Stomach smooth muscle (tissue), 2 donors: ENCODE data around the gene ACTN1.
"Not testable (repeated sequence)": the region's sequence is repeated elsewhere in the genome, so short reads cannot be mapped to it uniquely, and the experiment has no call there.

ENCODE experiments used
- H3K27ac ChIP-seq: one replicate; pipeline ENCODE4 v1.7.0; 2013; ENCODE audit warnings: mild to moderate bottlenecking, low read length, inconsistent platforms
- H3K27me3 ChIP-seq, 2 donors: one replicate each; pipeline ENCODE4 v1.7.0; 2013; ENCODE audit warnings: low read length in 2 of 2; ENCODE audit not compliant: insufficient read depth in 2 of 2, control insufficient read depth in 1 of 2
- H3K36me3 ChIP-seq, 2 donors: one replicate each; pipeline ENCODE4 v1.7.0; 2013; ENCODE audit warnings: low read length in 2 of 2; ENCODE audit not compliant: control insufficient read depth in 2 of 2, insufficient read depth in 2 of 2
- H3K4me1 ChIP-seq: one replicate; pipeline ENCODE4 v1.7.0; 2013; ENCODE audit warnings: low read length; ENCODE audit not compliant: control insufficient read depth, insufficient read depth
- H3K4me3 ChIP-seq, 2 donors: one replicate each; pipeline ENCODE4 v1.7.0; 2013; ENCODE audit warnings: low read length in 2 of 2
- H3K9ac ChIP-seq, 2 donors: one replicate each; pipeline ENCODE4 v1.7.0; 2013; ENCODE audit warnings: low read length in 2 of 2, mild to moderate bottlenecking in 1 of 2
- H3K9me3 ChIP-seq, 2 donors: one replicate each; pipeline ENCODE4 v1.7.0; 2013; ENCODE audit warnings: low read length in 2 of 2; ENCODE audit not compliant: control insufficient read depth in 2 of 2
- donor health status: healthy.
- donor health status: Pancreatic carcinoma.

ACTN1 gene

GRCh38 chr14:68862954-68863594 lies 116.0 kb downstream of the ACTN1 start:
- no peak overlapping the region for H3K27ac ChIP-seq
- peaks cover 4% of the 10 kb centered on the region for H3K4me1 ChIP-seq
- no peak overlapping the region for H3K9ac ChIP-seq
- H3K4me3 ChIP-seq: no peak overlapping the region
- H3K9me3 ChIP-seq: peaks cover 0 to 11% of the 10 kb centered on the region in 2 donors
- H3K27me3 ChIP-seq: no peaks in the 10 kb centered on the region
- H3K36me3 ChIP-seq: no peaks in the 10 kb centered on the region

GRCh38 chr14:68860771-68861170 lies 118.3 kb downstream of the ACTN1 start:
- Histone ChIP-seq H3K4me3 (no peak overlapping the region), H3K9me3 (peaks cover 0 to 10% of the 10 kb centered on the region in 2 donors), H3K9ac (no peak overlapping the region), H3K4me1 (peaks cover 15% of the 10 kb centered on the region), H3K27me3 (no peaks in the 10 kb centered on the region), H3K27ac (no peak overlapping the region), H3K36me3 (no peaks in the 10 kb centered on the region)

DNA sequence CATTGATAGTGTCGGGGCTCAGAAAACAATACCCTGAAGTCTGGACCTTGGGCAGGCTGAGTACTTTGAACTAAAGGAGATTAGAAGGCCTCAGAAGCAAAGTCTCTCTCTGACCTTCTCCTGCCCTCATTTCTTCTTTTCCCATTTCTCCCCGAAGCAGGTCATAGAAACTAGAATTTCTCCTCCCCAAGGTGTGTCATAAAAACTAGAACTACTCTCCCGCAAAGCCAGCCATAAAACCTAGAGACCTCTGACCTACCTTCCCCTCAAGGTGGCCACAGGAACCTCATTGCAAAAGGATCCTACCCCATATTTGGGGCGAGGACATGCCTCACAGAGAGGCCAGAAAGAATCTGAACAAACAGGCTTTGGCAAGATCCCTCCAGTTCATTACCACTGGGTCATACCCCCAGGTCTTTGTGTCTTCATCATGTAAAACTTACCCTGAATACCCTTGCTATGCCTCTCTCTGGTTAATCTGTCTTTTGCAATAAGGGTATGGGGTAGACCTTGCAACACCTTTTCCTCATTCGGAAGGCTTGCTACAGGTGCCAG lies 121.5 kb downstream of the ACTN1 start:
- H3K27ac ChIP-seq: no peak overlapping the region
- H3K4me1 ChIP-seq: peaks cover 22% of the 10 kb centered on the region
- H3K9ac ChIP-seq: no peak overlapping the region

GRCh38 chr14:68856572-68856971 lies 122.5 kb downstream of the ACTN1 start:
- no peaks in the 10 kb centered on the region for H3K9me3 ChIP-seq
- H3K27ac ChIP-seq: peak overlapping the region; percentile 53
- no peaks in the 10 kb centered on the region for H3K27me3 ChIP-seq
- H3K9ac ChIP-seq: no peak overlapping the region
- no peaks in the 10 kb centered on the region for H3K36me3 ChIP-seq
- peaks cover 22% of the 10 kb centered on the region for H3K4me1 ChIP-seq
- no peak overlapping the region for H3K4me3 ChIP-seq

More for the DNA sequence above, 121.5 kb downstream of the ACTN1 start:
- H3K27me3 ChIP-seq: no peaks in the 10 kb centered on the region
- H3K36me3 ChIP-seq: no peaks in the 10 kb centered on the region
- H3K4me3 ChIP-seq: no peak overlapping the region
- no peaks in the 10 kb centered on the region for H3K9me3 ChIP-seq

GRCh38 chr14:68854421-68854820 lies 124.7 kb downstream of the ACTN1 start:
- Histone ChIP-seq H3K27me3 (no peaks in the 10 kb centered on the region), H3K9me3 (no peaks in the 10 kb centered on the region), H3K27ac (peak overlapping the region; percentile 64)

GRCh38 chr14:68853749-68854148 lies 125.4 kb downstream of the ACTN1 start:
- Histone ChIP-seq H3K4me3 (no peak overlapping the region), H3K4me1 (peaks cover 27% of the 10 kb centered on the region), H3K9ac (no peak overlapping the region), H3K27me3 (no peaks in the 10 kb centered on the region), H3K9me3 (no peaks in the 10 kb centered on the region), H3K27ac (peak overlapping the region; percentile 64), H3K36me3 (no peaks in the 10 kb centered on the region)

More at GRCh38 chr14:68854421-68854820, 124.7 kb downstream of the ACTN1 start:
- no peak overlapping the region for H3K9ac ChIP-seq
- no peak overlapping the region for H3K4me3 ChIP-seq
- no peaks in the 10 kb centered on the region for H3K36me3 ChIP-seq
- peaks cover 25% of the 10 kb centered on the region for H3K4me1 ChIP-seq

- H3K27me3 ChIP-seq, H3K9me3 ChIP-seq, H3K36me3 ChIP-seq, H3K9ac ChIP-seq, H3K4me3 ChIP-seq, H3K27ac ChIP-seq: not testable (repeated sequence)
- H3K4me1 ChIP-seq: peaks cover 25% of the 10 kb centered on the region
These were observed 126.6 kb downstream of the ACTN1 start for GRCh38 chr14:68852493-68852892.

DNA sequence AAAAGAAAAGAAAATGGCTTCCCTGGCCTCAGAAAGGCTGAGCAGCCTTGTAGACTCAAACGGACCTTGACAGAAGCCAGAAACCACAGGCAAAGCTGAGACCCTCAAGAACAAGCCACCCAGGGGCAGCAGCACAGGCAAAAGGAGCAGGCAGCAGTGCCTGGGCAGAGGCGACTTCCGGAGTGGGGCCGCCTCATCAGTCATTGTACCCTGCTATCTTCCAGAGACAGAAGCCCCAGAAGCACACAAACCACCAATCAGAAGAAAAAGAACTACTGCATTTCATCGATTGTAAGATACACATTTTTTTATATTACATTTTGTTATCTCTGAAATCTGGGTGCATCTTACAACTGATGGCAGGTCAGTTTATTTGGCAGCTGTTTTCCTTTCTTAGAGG lies 128.0 kb downstream of the ACTN1 start:
- H3K9me3 ChIP-seq: no peaks in the 10 kb centered on the region
- H3K27ac ChIP-seq: no peak overlapping the region
- no peaks in the 10 kb centered on the region for H3K27me3 ChIP-seq
- H3K4me1 ChIP-seq: peaks cover 17% of the 10 kb centered on the region
- no peaks in the 10 kb centered on the region for H3K36me3 ChIP-seq
- no peak overlapping the region for H3K9ac ChIP-seq
- no peak overlapping the region for H3K4me3 ChIP-seq

DNA sequence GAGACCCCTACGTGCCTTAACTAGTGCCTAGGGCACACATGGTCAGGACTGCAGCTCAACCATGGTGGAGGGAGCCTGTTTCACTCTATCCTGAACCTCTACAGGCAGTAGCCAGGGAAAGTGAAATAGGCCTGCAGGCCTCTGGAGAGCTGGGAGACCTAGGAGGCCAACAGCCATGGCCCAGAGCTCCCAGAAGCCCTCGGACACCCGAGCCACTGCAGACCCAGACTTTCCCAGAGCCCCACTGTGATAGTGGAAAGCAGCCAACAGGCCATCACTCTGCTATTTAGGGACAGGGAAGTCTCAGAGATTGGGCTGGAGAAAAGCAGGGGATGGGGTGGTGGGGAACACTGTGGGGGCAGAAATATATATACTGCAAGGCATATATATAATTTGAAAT lies 129.7 kb downstream of the ACTN1 start:
- no peak overlapping the region for H3K27ac ChIP-seq
- no peaks in the 10 kb centered on the region for H3K9me3 ChIP-seq
- peaks cover 14% of the 10 kb centered on the region for H3K4me1 ChIP-seq
- no peak overlapping the region for H3K4me3 ChIP-seq
- H3K27me3 ChIP-seq: no peaks in the 10 kb centered on the region
- H3K36me3 ChIP-seq: no peaks in the 10 kb centered on the region
- no peak overlapping the region for H3K9ac ChIP-seq

GRCh38 chr14:68848253-68848652 lies 130.8 kb downstream of the ACTN1 start:
- H3K9ac ChIP-seq: no peak overlapping the region
- H3K4me1 ChIP-seq: peaks cover 10% of the 10 kb centered on the region
- no peaks in the 10 kb centered on the region for H3K27me3 ChIP-seq
- H3K36me3 ChIP-seq: no peaks in the 10 kb centered on the region
- H3K27ac ChIP-seq: no peak overlapping the region
- H3K4me3 ChIP-seq: no peak overlapping the region
- H3K9me3 ChIP-seq: no peaks in the 10 kb centered on the region

DNA sequence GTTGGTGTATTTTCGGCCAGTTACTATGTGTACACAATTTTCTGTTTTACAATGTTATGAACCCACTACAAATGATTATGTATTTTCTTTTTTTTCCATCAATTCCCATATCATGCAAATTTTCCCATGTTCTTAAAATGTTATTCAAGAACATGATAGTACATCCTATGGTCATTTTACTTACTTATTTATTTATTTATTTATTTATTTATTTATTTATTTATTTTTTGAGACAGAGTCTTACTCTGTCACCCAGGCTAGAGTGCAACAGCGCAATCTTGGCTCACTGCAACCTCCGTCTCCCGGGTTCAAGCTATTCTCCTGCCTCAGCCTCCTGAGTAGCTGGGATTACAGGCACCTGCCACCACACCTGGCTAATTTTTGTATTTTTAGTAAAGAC lies 131.5 kb downstream of the ACTN1 start:
- peaks cover 17% of the 10 kb centered on the region for H3K4me1 ChIP-seq
- H3K4me3 ChIP-seq, H3K9me3 ChIP-seq, H3K27me3 ChIP-seq, H3K27ac ChIP-seq, H3K36me3 ChIP-seq, H3K9ac ChIP-seq: not testable (repeated sequence)
